Measurements from ENCODE around the gene ATP6V0C.
"Not testable (repeated sequence)": the region's sequence is repeated elsewhere in the genome, so short reads cannot be mapped to it uniquely, and the experiment has no call there.

ATP6V0C gene

GRCh38 chr16:2534335-2534734 lies 20.6 kb downstream of the ATP6V0C start:
- H3K4me3 ChIP-seq (ENCODE audit: low read depth, low read length); DNase-seq (ENCODE audit: low read depth): not testable (repeated sequence)

DNA sequence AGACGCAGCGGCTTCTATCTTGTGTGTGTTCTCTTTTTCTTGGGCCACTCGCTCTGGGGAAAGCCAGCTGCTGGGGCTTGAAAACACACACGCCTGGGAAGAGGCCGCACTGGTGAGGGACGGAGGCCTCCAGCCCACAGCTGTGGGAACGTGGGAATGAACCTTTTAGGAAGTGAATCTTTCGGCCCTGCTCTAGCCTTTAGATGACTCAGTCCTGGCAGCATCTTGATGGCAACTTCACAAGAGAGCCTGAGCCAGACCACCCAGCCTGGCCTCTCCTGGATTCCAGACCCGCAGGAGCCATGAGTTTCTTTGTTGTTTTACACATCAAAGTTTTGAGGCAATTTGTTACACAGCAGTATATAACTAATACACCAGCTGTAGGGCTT lies 21.9 kb downstream of the ATP6V0C start:
- peak; percentile 82 for DNase-seq (ENCODE audit: low read depth)
- no peak overlapping the region for H3K4me3 ChIP-seq (ENCODE audit: low read depth, low read length)

GRCh38 chr16:2537451-2538379 lies 24.0 kb downstream of the ATP6V0C start, which contains the start of gene PDPK1:
PDPK1 (plus strand) TSS chr16:2538021; CDS start chr16:2538113, 92 bp downstream.
- peak within 1 kb of the TSS; percentile 59 for H3K4me3 ChIP-seq (ENCODE audit: low read depth, low read length)
- peak; percentile 85 for DNase-seq (ENCODE audit: low read depth)

DNA sequence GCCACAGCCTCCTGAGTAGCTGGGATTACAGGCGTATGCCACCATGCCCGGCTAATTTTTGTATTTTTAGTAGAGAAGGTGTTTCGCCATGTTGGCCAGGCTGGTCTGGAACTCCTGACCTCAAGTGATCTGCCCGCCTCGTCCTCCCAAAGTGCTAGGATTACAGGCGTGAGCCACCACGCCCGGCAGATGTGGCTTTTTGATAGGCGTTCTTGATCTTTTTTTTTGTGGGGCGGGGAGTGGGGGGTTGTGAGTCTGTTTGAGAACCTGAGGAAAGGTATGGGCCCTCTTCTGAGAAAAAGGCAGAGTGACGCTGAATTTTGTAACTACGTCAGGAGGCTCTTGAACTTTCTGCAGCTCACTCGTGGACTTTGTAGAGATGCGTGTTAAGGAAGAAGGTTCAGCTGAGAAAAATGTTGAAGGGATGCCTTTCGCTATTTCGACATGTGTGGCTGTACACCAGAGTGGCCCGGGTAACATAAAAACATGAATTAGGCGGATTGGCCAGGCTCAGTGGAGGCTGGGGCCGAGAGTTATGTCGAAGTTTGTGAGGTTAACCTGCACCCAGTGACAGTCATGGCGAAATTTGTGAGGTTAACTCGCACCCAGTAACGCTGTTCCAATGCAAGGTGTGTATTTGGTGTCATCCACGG lies 25.6 kb downstream of the ATP6V0C start:
- peak overlapping the region; percentile 53 for H3K4me3 ChIP-seq (ENCODE audit: low read depth, low read length)
- DNase-seq (ENCODE audit: low read depth), result not testable (repeated sequence)

DNA sequence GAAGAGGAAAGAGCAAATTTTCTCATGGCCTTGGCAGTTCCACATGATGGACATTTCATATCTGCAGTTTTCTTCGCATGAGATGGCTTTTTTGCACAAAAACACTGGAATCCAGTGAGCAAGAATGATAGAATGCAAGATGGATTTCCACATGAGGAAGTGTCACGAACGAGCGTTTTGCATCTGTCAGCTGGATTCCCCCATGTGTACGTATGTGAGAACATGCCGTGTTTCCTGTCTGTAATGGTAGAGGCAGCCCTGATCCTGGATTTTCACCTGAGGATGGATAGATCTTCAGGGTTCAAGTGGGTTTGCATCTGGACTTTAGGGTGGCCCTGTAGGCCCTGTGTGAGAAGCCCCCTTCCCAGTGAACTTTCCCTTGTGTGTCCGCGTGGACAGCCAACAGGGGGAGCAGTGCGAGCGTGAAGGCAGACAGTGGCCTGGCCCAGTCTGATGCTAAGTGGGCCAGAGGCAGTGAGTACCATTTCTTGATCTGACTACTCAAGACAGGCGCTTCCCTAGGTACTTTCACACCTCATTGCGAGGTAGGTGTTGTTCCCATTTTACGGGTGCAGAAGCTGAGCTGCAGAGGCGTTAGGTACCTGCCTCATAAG lies 26.2 kb downstream of the ATP6V0C start:
- not testable (repeated sequence) for H3K4me3 ChIP-seq (ENCODE audit: low read depth, low read length); DNase-seq (ENCODE audit: low read depth)

- not testable (repeated sequence) for H3K4me3 ChIP-seq (ENCODE audit: low read depth, low read length)
These were observed 27.2 kb downstream of the ATP6V0C start for GRCh38 chr16:2540912-2541311.

DNA sequence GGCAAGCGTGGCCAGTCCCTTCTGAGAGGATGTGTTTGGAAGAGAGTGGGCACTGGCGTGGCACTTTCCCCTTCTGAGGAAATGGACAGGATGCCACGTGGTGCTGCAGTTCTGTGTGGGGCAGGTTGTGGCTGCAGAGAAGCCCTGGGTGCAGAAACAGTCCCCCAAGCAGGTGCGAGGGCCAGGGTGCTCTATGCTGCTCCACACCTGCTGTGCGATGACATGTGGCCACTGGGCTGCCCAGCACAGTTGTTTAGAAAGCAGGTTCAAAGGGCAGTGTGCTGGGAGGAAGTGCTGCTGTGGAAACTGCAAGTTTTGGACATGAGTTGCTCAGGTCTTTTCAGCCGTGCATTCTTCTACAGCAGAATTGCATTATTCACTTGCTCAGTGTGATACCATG lies 27.7 kb downstream of the ATP6V0C start:
- DNase-seq (ENCODE audit: low read depth); H3K4me3 ChIP-seq (ENCODE audit: low read depth, low read length): not testable (repeated sequence)

More at GRCh38 chr16:2540912-2541311, 27.2 kb downstream of the ATP6V0C start:
- not testable (repeated sequence) for DNase-seq (ENCODE audit: low read depth)

GRCh38 chr16:2543771-2544170 lies 30.0 kb downstream of the ATP6V0C start:
- not testable (repeated sequence) for DNase-seq (ENCODE audit: low read depth)

GRCh38 chr16:2550283-2550878 lies 36.6 kb downstream of the ATP6V0C start:
- not testable (repeated sequence) for H3K4me3 ChIP-seq (ENCODE audit: low read depth, low read length); DNase-seq (ENCODE audit: low read depth)

More at GRCh38 chr16:2543771-2544170, 30.0 kb downstream of the ATP6V0C start:
- not testable (repeated sequence) for H3K4me3 ChIP-seq (ENCODE audit: low read depth, low read length)

DNA sequence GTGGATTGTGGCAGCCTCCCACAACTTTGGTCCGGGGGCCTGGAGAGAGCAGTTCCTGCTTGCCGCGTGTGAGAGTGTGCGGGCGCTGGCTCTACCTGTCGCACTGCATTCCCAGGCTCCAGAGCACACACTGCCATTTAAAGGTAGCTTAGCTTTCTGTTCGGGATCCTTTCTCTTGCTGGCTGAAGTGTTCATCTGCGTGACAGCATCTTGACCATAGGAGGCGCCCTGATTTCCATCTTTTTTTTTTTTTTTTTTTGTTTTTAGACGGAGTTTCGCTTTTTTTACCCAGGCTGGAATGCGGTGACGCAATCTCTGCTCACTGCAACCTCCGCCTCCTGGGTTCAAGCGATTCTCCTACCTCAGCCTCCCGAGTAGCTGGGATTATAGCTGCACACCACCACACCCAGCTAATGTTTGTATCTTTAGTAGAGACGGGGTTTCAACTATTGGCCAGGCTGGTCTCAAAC lies 37.7 kb downstream of the ATP6V0C start:
- H3K4me3 ChIP-seq (ENCODE audit: low read depth, low read length); DNase-seq (ENCODE audit: low read depth): not testable (repeated sequence)

- H3K4me3 ChIP-seq (ENCODE audit: low read depth, low read length); DNase-seq (ENCODE audit: low read depth): not testable (repeated sequence)
These were observed 41.1 kb downstream of the ATP6V0C start for GRCh38 chr16:2554709-2555425.

DNA sequence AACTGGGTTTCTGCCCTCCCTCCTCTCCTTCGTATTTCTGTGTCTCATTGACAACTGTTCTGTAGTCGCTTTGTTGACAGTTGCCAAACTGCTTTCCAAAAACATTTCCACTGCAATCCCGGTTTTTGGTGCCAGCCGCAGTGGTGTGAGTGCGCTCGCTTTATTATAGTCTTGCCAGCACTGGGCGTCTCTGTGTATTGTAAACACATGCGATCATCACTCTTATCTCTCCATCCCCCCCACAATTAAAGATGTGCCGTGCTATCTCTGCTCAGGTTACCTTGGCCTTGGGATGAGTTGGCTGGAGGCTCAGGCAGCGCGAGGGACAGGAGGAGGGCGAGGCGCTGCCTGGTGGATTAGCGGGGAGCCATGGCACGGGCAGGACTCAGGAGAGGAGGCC lies 43.4 kb downstream of the ATP6V0C start:
- not testable (repeated sequence) for H3K4me3 ChIP-seq (ENCODE audit: low read depth, low read length); DNase-seq (ENCODE audit: low read depth)

DNA sequence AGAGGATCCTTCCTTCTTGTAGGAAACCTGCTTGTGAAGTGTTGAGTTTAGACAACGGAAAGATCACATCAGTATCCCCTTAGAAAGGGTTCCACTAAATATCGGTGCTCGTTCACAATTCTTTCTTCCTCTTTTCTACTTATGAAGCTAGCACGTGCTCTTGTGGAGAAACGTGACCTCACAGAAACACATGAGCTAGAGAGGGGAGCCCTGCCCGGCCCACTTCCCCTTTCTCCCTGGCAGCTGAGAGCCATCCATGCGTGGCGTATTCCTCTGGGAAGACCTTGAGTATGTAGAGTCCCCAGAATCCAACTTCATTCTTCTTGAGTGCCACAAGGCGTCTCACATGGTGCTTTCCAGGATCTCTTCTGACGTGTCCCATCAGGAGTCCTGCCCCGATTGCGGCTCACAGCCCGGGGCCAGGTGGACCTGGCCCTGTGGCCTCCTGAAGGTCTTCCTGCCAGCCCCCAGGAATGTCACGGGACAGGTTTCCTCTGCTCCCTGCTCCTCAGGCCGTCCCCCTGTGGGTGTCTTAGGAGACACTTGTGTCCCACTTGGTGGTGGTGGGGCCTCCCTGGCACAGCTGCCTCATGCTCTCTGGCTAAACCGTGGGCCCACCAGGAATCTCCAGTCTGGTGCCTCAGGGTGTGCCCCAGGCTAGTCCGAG lies 46.5 kb downstream of the ATP6V0C start:
- not testable (repeated sequence) for DNase-seq (ENCODE audit: low read depth); H3K4me3 ChIP-seq (ENCODE audit: low read depth, low read length)

- not testable (repeated sequence) for DNase-seq (ENCODE audit: low read depth); H3K4me3 ChIP-seq (ENCODE audit: low read depth, low read length)
These were observed 47.0 kb downstream of the ATP6V0C start for GRCh38 chr16:2560798-2561133.

DNA sequence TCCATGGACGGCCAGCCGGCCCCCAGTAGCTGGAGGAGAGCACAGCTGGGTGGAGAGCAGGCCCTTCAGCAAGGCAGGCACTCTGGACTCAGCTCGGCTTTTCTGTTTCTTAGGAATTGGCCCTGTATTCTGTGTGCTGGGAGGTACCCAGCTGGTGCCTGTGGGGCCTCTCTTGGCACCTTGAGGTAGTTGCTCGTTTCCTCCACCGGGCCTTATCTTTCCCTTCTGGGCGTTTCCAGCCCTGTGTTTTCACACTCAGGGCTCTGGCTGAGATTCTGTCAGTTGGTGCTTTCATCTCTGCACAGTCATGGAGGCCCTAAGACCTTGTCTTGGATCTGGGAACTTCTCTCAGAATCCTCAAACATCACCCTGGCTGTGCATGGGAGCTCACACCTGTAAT lies 53.8 kb downstream of the ATP6V0C start:
- H3K4me3 ChIP-seq (ENCODE audit: low read depth, low read length); DNase-seq (ENCODE audit: low read depth): not testable (repeated sequence)

DNA sequence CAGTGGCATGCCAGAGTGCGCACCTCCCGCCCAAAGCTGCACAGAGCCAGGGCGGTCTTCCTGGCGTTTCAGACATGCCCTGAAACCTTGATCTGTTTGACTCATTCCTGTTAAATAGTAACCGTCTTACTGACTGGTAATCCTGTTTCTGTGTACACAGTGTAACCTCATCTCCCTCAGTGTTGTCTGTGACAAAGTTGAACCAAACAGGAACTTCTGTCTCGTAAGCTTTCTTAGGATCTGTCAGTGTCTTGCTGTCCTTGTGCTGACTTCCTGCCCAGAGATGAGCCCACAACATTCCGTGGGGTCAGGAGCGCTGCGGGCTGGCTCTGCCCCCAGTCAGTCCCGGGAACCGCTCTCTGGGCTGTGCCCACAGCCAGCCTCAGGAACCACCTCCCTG lies 54.8 kb downstream of the ATP6V0C start:
- not testable (repeated sequence) for H3K4me3 ChIP-seq (ENCODE audit: low read depth, low read length); DNase-seq (ENCODE audit: low read depth)

All from skeletal muscle cell (primary cell).